COLO668 (cell line): ENCODE data around the gene GTF2IRD1.
"Not testable (repeated sequence)": the region's sequence is repeated elsewhere in the genome, so short reads cannot be mapped to it uniquely, and the experiment has no call there.

Experiments
- DNase-seq: peaks from one replicate; lab custom pipeline; 2025; ENCODE audit not compliant: unreplicated experiment; lab: John Stamatoyannopoulos, UW

Gene GTF2IRD1, protein sequence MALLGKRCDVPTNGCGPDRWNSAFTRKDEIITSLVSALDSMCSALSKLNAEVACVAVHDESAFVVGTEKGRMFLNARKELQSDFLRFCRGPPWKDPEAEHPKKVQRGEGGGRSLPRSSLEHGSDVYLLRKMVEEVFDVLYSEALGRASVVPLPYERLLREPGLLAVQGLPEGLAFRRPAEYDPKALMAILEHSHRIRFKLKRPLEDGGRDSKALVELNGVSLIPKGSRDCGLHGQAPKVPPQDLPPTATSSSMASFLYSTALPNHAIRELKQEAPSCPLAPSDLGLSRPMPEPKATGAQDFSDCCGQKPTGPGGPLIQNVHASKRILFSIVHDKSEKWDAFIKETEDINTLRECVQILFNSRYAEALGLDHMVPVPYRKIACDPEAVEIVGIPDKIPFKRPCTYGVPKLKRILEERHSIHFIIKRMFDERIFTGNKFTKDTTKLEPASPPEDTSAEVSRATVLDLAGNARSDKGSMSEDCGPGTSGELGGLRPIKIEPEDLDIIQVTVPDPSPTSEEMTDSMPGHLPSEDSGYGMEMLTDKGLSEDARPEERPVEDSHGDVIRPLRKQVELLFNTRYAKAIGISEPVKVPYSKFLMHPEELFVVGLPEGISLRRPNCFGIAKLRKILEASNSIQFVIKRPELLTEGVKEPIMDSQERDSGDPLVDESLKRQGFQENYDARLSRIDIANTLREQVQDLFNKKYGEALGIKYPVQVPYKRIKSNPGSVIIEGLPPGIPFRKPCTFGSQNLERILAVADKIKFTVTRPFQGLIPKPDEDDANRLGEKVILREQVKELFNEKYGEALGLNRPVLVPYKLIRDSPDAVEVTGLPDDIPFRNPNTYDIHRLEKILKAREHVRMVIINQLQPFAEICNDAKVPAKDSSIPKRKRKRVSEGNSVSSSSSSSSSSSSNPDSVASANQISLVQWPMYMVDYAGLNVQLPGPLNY

DNA sequence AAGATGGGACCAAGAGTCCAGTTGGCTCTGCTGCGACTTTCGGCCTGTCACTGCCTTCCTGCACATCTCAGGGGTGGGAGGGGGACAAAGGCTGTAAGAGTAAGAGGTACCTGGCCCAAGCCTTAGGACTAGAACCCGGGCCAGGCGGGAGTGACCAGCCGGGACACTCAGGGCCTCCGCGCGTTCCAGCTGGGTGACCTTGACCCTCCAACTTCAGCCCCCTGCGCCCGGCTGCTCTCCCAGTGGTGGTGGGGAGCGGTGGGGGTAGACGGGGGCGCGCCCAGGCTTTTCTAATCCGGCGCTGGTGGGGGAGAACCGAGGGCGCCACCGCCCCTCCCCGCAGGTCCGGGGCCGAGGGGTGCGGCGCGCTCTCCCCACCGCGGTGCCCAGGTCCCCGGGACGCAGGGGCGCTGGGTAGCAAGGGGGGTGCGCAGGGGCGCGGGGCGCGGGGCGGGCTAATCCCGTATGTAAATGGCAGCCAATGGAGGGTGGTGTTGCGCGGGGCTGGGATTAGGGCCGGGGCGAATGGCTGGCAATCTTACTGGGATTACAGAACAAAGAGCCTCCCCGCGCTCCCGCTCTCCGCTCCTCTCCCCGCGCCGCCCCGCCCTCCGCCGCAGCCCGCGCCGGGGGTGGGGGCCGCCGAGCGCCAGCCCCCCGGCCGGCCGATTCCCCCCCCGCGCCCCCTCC lies at the start of gene GTF2IRD1:
TSS of gene GTF2IRD1 (plus strand) at position 585 of the 690 bp plus-strand sequence. CDS start 54,175 bp downstream, outside the sequence.
- peak; percentile 53 for DNase-seq

DNA sequence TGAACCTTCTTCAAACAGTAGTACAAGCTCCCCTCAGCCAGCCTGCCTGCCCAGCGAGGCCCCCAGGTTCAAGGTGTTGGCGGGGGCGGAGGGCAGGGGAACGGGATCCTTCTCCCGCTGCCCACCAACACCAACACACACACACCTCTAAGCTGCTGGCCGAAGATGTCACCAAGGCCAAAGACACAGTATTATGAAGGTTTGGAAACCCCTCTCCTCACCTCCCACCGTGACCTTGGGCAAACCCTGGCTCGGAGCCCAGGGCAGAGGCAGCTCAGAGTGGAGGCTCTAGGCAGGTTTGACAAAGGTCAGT lies 49.4 kb upstream of the GTF2IRD1 start:
- DNase-seq: no peak

DNA sequence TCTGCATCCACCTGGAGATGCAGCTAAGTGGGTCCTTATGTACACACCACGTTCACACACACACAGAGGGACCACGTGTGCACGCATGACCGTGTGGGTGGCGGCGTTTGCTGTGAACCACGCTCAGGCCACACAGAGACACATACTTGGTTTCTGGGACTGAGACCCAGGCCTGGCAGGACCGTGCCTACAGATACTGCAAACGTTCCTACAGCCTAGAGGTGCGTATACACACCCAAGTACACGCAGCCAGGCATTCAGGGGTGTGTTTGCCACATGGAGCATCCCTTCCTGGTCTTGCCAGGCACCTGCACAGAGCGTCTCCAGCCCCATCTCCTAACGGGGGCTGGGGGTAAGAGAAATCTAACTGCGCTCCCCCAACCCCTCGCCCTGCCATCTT lies 49.0 kb upstream of the GTF2IRD1 start:
- no peak for DNase-seq

DNA sequence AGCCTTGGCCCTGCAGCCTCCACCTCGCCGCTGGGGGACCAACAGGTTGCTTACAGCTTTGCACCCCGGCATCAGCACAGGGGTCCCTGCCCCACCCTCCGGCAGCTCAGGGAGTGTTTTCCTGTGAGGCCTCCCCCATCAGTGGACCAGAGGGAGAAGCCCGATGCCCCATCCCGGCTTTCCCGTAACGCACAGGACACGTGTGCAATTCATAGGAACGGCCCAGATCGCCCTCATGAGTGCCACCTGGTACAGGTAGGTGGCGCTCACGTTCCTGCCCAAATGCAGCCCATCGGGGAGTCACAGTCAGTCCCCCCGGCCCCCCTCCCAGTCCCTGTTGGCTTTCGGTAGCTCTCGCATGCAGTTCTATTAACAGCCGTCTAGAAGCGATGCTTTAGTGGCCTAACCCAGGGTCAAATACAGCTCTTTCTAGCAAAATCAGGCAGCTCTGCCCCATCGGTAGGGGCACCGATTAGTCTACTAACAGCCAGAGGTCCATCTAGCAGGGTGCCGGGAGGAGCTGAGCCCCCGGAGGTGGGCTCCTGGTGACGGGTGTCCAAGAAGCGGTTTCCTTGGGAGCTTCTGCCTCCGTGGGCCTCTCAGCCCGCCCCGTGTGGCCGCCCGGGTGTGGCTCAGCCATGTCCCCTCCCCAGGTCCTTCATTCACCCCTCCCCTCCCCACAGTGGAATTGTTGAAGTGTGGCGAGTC lies 48.4 kb upstream of the GTF2IRD1 start:
- DNase-seq: no peak

DNA sequence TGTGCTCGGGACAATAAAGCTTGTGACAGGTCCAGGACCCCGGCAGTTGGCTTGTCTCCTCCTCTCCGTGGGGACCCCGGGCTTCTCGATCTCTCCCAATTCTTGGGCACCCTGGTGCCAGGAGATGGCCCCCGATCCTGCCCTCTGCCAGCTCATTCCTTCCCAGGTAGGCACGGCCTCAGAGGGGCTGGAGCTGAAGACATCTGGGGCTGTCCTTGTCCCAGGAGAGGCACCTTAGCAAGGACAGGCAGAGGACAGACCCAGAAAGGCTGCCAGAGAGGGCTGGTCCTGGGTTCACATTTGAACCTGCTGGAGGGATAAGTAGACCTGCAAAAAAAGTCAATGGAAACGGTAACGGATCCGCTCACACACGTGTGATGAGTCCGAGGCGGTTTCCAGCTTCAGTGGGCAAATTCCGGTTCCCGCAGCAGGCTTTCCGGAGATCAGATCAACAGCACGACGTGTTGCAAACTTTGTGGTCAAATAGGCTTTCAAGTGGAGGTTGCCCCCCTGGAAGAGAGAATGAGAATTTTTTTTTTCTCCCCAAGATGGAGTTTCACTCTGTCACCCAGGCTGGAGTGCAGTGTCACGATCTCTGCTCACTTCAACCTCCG lies 47.7 kb upstream of the GTF2IRD1 start:
- DNase-seq: no peak

DNA sequence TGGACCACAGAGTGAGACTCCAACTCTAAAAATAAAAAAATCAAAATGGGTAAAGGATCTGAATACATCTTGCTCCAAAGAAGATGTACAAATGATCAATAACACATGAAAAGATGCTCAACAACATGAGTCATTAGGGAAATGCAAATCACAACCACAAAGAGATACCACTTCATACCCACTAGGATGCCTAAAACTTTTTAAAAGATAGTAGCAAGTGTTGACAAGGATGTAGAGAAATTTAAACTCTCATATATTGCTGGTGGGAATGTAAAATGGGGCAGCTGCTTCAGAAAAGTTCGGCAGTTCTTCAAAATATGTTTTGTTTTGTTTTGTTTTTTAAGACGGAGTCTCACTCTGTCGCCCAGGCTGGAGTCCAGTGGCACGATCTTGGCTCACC lies 45.7 kb upstream of the GTF2IRD1 start:
- no peak for DNase-seq

DNA sequence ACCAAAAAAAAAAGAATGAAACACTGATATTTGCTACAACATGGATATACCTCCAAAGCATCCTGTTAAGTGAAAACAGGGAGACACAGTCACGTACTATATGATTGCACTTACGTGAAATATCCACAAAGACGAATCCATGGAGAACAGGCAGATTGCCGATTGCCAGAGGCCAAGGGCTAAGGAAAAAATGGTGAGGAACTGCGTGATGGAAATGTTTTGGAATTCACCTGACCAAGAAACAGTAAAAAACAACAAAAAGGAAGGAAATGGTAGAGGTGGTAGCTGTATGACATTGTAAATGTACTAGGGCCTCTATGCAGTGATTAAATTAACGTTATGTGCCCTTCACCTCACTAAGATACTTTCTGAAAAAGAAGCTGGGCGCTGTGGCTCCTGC lies 44.1 kb upstream of the GTF2IRD1 start:
- DNase-seq: no peak

DNA sequence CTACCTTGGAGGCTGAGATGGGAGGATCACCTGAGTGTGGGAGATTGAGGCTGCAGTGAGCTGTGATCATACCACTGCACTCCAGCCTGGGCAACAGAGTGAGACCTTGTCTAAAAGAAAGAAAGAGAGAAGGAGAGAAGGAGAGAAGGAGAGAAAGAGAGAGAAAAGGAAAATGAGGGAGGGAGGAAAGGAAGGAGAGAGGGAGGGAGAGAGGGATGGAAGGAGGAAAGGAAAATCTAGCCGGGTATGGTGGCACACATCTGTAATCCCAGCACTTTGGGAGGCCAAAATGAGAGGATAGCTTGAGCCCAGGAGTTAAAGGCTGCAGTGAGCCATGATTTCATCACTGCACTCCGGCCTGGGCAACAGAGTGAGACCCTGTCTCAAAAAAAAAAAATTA lies 42.9 kb upstream of the GTF2IRD1 start:
- DNase-seq: no peak

DNA sequence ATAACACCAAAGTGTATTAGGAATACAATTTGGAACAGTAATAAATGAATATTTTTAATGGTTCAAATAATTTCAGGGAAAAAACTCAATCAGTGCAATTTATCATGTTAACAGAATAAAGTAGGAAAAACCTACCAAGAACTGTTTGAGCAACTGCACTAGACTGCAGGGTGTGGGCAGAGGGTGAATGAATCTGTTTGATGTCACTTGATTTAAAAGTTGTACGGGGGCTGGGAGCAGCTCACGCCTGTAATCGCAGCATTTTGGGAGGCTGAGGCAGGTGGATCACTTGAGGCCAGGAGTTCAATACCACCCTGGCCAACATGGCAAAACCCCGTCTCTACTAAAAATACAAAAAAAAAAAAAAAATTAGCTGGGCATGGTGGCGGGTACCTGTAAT lies 42.1 kb upstream of the GTF2IRD1 start:
- DNase-seq: not testable (repeated sequence)

DNA sequence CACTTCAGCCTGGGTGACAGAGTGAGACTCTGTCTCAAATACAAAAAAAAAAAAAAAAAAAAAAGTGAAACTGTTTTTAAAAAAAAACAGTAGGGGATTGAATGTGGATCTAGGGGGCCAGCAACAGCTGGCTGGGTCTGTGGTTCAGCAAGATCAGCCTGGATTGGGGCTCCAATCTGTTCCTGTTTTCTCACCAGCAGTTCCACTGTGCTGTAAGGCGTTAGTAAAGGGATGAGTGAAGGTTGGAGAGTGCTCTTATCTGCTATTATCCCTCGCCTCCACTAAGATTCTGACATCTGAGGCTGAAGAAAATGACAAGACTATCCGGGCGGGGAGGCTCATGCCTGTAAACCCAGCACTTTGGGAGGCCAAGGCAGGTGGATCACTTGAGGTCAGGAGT lies 41.6 kb upstream of the GTF2IRD1 start:
- no peak for DNase-seq

DNA sequence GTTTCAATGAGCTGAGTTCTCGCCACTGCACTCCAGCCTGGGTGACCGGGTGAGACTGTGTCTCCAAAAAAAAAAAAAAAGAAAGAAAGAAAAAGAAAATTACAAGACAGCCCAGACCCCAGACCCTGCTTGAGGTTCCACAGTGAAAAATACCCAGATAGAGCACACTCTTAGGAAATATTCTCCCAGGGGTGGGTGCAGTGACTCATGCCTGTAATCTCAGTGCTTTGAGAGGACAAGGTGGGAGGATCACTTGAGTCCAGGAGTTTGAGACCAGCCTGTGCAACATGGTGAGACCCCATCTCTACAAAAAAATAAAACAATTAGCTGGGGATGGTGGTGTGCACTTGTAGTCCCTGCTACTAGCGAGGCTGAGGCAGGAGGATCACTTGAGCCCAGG lies 41.1 kb upstream of the GTF2IRD1 start:
- no peak for DNase-seq

DNA sequence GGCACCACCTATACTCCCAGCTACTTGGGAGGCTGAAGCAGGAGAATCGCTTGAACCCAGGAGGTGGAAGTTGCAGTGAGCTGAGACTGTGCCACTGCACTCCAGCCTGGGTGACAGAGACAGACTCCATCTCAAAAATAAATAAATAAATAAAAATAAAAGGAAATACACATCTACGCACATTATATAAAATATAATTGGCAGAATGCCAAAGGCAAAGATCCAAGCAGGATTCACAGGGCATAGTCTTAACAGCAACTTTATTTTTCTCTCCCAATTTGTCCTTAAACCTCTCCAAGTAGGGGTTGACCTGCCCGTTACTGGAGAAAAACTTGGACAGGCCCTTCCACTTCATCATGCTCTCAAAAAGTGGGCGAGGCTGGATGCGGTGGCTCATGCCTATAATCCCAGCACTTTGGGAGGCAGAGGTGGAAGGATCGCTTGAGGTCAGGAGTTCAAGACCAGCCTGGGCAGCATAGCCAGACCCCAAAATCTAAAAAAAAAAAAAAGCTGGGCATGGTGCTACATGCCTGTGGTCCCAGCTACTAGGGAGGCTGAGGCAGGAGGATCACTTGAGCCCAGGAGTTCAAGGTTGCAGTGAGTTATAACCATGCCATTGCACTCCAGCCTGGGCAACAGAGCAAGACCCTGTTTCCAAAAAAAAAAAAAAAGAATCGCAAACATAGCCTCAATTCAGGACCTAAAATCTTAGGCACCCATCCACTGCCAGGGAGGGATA lies 38.9 kb upstream of the GTF2IRD1 start:
- not testable (repeated sequence) for DNase-seq

DNA sequence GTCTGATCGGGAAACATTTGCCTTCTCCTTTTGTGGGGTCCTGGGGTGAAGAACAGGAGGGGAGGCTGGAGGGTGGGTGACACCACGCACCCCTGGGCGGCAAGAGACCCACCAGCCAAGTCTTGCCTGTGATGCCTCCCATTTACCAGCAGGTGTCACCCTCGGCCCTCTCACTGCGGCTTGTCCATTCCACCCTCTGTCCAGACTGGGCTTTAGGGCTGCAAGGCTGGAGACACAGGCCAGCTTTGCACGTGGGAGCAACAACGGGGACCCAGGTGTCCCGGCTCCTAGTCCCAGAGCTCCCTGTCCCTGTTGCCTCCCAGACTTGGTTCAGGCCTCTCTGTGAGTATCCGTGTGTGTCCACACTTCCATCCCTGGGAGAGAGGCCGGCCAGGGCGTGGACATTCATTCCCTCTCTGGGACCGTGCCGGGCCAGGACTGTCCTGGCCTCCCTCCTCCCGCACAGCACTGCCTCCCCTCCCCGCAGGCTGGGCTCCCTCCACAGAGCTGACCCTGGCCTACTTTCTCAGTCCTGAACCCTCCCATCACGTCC lies 36.2 kb upstream of the GTF2IRD1 start:
- DNase-seq: peak; percentile 46

DNA sequence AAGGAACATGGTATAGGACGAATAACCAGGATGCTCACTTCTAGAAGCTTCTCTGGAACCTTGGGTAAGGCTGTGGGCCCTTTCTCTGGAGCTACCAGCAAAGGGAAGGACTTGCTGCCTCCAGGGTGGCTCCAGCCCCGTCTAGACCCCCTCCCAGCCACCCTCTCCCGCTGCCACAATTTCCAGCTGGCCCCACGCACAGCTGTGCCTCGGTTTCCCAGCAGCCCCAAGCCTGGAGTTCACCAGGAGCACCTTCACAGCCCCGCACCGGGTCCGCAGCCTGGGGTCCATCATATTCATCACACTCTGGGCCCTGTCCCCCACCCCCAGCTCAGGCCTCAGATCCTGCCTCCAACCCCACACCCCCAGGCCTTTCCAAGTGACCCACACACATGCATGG lies 35.6 kb upstream of the GTF2IRD1 start:
- DNase-seq: no peak

DNA sequence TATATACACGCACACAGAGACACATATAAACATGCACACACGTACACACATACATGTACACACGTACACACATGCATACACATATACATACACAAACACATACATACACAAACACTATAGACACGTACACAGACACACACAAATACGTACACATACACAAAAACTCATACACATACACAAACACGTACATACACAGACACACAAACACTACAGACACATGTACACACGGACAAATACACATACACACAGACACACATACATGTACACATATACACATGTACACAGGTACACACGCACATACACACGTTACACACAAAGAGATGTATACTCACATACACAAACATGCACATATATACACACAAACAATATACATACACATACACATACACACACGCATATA lies 35.2 kb upstream of the GTF2IRD1 start:
- no peak for DNase-seq

DNA sequence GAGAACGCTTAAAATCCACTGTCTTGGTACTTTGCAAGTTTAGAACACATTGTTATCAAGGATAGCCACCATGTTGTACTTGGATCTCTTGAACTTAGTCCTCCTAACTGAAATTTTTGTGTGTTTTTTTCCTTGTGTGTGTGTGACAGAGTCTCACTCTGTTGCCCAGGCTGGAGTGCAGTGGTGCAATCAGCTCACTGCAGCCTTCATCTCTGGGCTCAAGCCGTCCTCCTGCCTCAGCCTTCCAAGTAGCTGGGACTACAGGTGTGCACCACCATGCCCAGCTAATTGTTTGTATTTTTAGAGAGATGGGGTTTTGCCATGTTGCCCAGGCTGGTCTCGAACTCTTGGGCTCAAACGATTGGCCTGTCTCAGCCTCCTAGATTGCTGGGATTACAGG lies 34.5 kb upstream of the GTF2IRD1 start:
- DNase-seq: not testable (repeated sequence)

DNA sequence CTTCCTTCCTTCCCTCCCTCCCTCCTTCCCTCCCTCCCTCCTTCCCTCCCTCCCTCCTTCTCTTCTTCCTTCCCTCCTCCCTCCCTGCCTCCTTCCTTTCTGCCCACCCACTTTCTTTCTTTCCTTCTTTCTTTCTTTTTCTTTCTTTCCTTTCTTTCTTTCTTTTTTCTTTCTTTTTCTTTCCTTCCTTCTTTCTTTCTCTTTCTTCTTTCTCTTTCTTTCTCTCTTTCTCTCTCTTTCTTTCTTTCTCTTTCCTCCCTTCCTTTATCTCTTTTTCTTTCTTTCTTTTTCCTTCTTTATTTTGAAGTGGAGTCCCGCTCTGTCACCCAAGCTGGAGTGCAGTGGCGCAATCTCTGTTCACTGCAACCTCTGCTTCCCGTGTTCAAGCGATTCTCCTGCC lies 33.7 kb upstream of the GTF2IRD1 start:
- DNase-seq: no peak

DNA sequence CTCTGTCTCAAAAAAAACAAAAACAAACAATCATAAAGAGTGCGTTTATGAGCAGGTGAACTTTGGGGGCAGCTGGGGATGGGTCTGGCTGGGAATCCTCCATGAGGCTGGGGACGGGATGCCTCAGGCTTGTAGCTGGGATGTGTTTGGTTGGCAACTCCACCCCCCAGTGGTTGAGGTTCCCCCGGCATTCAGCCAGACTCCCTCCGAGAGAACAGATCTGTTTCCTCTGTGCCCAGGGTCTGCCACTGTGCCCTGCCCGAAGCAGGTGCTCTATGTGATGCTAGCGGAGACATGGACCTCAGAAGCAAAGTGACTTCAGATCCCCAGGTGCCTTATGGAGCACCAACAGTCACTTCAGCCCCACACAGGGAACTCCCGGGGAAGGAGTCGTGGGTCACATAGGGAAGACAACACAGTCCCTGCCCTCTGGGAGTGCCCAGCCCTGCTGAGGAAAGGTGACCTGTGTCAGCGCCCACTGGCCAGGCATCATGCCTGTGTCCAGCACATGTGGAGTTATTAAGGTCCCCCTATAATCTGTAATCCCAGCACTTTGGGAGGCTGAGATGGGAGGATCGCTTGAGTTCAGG lies 29.3 kb upstream of the GTF2IRD1 start:
- no peak for DNase-seq

DNA sequence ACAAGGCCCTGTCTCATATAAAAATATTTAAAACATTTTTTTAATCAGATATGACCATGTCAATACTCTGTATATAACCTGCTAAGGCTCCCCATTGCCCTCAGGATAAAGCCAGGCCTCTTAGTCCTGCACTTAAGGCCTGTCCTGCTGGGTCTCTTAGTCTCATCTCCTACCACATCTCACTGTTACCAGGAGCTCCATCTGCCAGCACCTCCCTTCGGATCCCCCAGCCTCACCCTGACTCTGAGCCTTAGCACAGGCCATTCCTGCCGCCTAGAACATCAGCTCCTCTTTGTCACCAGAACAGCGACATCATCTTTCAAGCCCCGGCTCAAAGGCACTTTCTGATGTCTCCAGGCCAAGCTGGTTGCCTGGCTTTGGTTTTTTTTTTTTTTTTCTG lies 25.7 kb upstream of the GTF2IRD1 start:
- DNase-seq: no peak
